Liver (tissue), 9 donors: ENCODE results near the gene PNPLA3. TPM values are rescaled to one million over a fixed set of nuclear protein-coding genes. Genes with fewer than 3 reads are reported as not detected.

ENCODE experiments used
- DNase-seq: peaks from one replicate; pipeline ENCODE4 v3.0.0-alpha.2; 2017; ENCODE audit warnings: low spot score
- H3K27ac ChIP-seq, 2 donors: one replicate each; pipeline ENCODE4 v1.7.0; 2013; ENCODE audit warnings: inconsistent platforms in 2 of 2, low read length in 2 of 2, control low read depth in 1 of 2, low read depth in 1 of 2, mild to moderate bottlenecking in 1 of 2
- H3K27me3 ChIP-seq, 4 donors: one replicate each; pipeline versions ENCODE4 v1.6.1 to v1.7.0; 2013; ENCODE audit warnings: low read length in 3 of 4, inconsistent platforms in 1 of 4, mild to moderate bottlenecking in 1 of 4, moderate library complexity in 1 of 4; ENCODE audit not compliant: control insufficient read depth in 4 of 4, insufficient read depth in 4 of 4
- H3K36me3 ChIP-seq, 4 donors: one replicate each; pipeline versions ENCODE4 v1.6.1 to v1.7.0; 2013; ENCODE audit warnings: low read length in 3 of 4, mild to moderate bottlenecking in 3 of 4, low read depth in 1 of 4, moderate library complexity in 1 of 4; ENCODE audit not compliant: control insufficient read depth in 4 of 4, insufficient read depth in 3 of 4
- H3K4me1 ChIP-seq, 4 donors: one replicate each; pipeline versions ENCODE4 v1.6.1 to v1.7.0; 2013; ENCODE audit warnings: low read length in 3 of 4, mild to moderate bottlenecking in 3 of 4, moderate library complexity in 1 of 4; ENCODE audit not compliant: control insufficient read depth in 4 of 4, insufficient read depth in 4 of 4
- H3K4me3 ChIP-seq, 3 donors: one replicate each; pipeline versions ENCODE4 v1.6.1 to v1.7.0; 2013; ENCODE audit warnings: low read length in 3 of 3, control low read depth in 1 of 3, low read depth in 1 of 3, mild to moderate bottlenecking in 1 of 3
- H3K9ac ChIP-seq, 2 donors: one replicate each; pipeline ENCODE4 v1.7.0; 2013; ENCODE audit warnings: low read length in 2 of 2, mild to moderate bottlenecking in 2 of 2, moderate library complexity in 2 of 2, control low read depth in 1 of 2, low read depth in 1 of 2
- H3K9me3 ChIP-seq, 4 donors: one replicate each; pipeline versions ENCODE4 v1.6.1 to v1.7.0; 2013; ENCODE audit warnings: low read length in 3 of 4; ENCODE audit not compliant: control insufficient read depth in 4 of 4
- EGR1 ChIP-seq, 2 donors: IDR thresholded peaks; 2 replicates each; pipeline ENCODE4 v1.6.1; 2016 to 2018; ENCODE audit warnings: antibody characterized with exemption in 2 of 2, low read depth in 2 of 2
- FOXA1 ChIP-seq: IDR thresholded peaks from 2 replicates; pipeline ENCODE4 v1.6.1; 2016; ENCODE audit warnings: antibody characterized with exemption
- FOXA2 ChIP-seq: IDR thresholded peaks from 2 replicates; pipeline ENCODE4 v1.6.1; 2016; ENCODE audit warnings: antibody characterized with exemption
- GABPA ChIP-seq, 2 donors: IDR thresholded peaks in 1 of 2; conservative IDR thresholded peaks in 1 of 2; 2 replicates each; pipeline ENCODE4 v1.6.1; 2016; ENCODE audit warnings: antibody characterized with exemption in 2 of 2, mild to moderate bottlenecking in 1 of 2, moderate library complexity in 1 of 2
- HNF4A ChIP-seq, 2 donors: conservative IDR thresholded peaks; 2 replicates each; pipeline ENCODE4 v1.6.1; 2016; ENCODE audit warnings: antibody characterized with exemption in 2 of 2, mild to moderate bottlenecking in 2 of 2
- HNF4G ChIP-seq: IDR thresholded peaks from 2 replicates; pipeline ENCODE4 v1.6.1; 2016; ENCODE audit warnings: antibody characterized with exemption
- JUND ChIP-seq, 2 donors: IDR thresholded peaks; 2 replicates each; pipeline ENCODE4 v1.6.1; 2016; ENCODE audit warnings: antibody characterized with exemption in 2 of 2
- NR2F2 ChIP-seq: IDR thresholded peaks from 2 replicates; pipeline ENCODE4 v1.6.1; 2016; ENCODE audit warnings: antibody characterized with exemption
- RAD21 ChIP-seq, 2 donors: IDR thresholded peaks; 2 replicates each; pipeline ENCODE4 v1.6.1; 2016; ENCODE audit warnings: antibody characterized with exemption in 2 of 2, mild to moderate bottlenecking in 2 of 2
- RXRA ChIP-seq, 2 donors: IDR thresholded peaks; 2 replicates each; pipeline ENCODE4 v1.6.1; 2017 to 2018; ENCODE audit warnings: antibody characterized with exemption in 2 of 2, mild to moderate bottlenecking in 1 of 2
- SP1 ChIP-seq: IDR thresholded peaks from 2 replicates; pipeline ENCODE4 v1.6.1; 2018; ENCODE audit warnings: antibody characterized with exemption, mild to moderate bottlenecking
- YY1 ChIP-seq: IDR thresholded peaks from 2 replicates; pipeline ENCODE4 v1.6.1; 2016; ENCODE audit warnings: antibody characterized with exemption, mild to moderate bottlenecking
- WGBS: extraction: QIAGEN DNeasy Blood & Tissue Kit; methylation state at CpG from one replicate; pipeline ENCODE4 v1.1.7; 2013; 5-methylcytosine and 5-hydroxymethylcytosine counted together
- polyA plus RNA-seq, 2 donors: library from polyadenylated mRNA; stranded (reverse) in 1 of 2; unstranded in 1 of 2; fragments of 200-250 nt in 1 of 2; fragments of >200 nt in 1 of 2; fragmentation: Nextera tagmentation in 1 of 2; extraction: Ambion mirVana in 1 of 2; gene quantifications; one replicate each; pipeline versions ENCODE4 v1.2.1 to v1.2.3, GENCODE V29; 2013 to 2015
- total RNA-seq, 2 donors: library from RNA; depleted of rRNA; stranded (reverse); fragments of >200 nt; gene quantifications; one replicate each; pipeline ENCODE4 v1.2.3, GENCODE V29; 2014
- TF ChIP-seq, protein P1 (sequence below): IDR thresholded peaks from 2 replicates; pipeline ENCODE4 v1.6.1; 2016; ENCODE audit warnings: antibody characterized with exemption
- TF ChIP-seq, protein P2 (sequence below): fragments of 150-350 bp; IDR thresholded peaks from 2 replicates; pipeline ENCODE4 v1.5.1; 2017; ENCODE audit warnings: improper control_type of control experiment, low read depth, low read length; ENCODE audit not compliant: missing input control
- TF ChIP-seq, protein P3 (sequence below): IDR thresholded peaks from 2 replicates; pipeline ENCODE4 v1.6.1; 2016; ENCODE audit warnings: antibody characterized with exemption
- donor health status: healthy.
- donor health status: healthy.
- donor health status: healthy.
- donor health status: healthy.
- donor health status: healthy.

Gene PNPLA3
- total and polyA plus RNA-seq, 4 donors: 15.9 to 59.1 (median 24.8) TPM

DNA sequence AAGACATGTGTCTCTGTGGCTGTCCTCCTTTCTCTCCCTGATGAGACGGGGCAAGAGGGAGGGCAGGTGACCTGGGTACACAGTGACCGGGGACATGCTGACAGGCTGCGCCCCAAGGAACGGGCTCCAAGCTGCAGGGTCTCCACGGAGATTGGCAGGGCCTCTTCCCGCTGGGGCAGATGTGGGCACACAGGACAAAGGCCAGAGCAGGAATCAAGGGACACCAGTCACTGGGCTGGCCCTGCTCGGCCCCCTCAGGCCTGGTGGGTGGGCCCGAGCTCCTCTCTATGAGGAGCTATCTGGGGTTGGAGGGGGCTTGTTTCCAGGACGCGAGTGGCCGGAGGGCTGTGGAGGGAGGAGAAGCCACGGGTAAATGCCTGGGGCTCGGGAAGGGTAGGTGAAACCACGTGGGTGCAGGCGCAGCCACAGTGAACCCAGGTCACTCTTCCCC lies 43.0 kb upstream of the PNPLA3 start:
- Histone ChIP-seq H3K9ac (no peak overlapping the region), H3K9me3 (no peaks in the 10 kb centered on the region), H3K4me3 (no peak overlapping the region), H3K36me3 (no peaks in the 10 kb centered on the region), H3K27ac (no peak overlapping the region), H3K4me1 (peaks cover 0 to 6% (median 2%) of the 10 kb centered on the region in 4 donors), H3K27me3 (peaks cover 0 to 5% (median 0%) of the 10 kb centered on the region in 4 donors)
- WGBS: 90% methylated on average over 15 of the region's 15 CpGs
- TF ChIP-seq, protein P1, sequence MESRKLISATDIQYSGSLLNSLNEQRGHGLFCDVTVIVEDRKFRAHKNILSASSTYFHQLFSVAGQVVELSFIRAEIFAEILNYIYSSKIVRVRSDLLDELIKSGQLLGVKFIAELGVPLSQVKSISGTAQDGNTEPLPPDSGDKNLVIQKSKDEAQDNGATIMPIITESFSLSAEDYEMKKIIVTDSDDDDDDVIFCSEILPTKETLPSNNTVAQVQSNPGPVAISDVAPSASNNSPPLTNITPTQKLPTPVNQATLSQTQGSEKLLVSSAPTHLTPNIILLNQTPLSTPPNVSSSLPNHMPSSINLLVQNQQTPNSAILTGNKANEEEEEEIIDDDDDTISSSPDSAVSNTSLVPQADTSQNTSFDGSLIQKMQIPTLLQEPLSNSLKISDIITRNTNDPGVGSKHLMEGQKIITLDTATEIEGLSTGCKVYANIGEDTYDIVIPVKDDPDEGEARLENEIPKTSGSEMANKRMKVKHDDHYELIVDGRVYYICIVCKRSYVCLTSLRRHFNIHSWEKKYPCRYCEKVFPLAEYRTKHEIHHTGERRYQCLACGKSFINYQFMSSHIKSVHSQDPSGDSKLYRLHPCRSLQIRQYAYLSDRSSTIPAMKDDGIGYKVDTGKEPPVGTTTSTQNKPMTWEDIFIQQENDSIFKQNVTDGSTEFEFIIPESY: no peak
- no peak for TF ChIP-seq SP1
- TF ChIP-seq GABPA (IDR thresholded peaks at IDR 0.05 in 1 of 2, conservative IDR thresholded peaks at IDR 0.05 in 1 of 2): no peak
- no peak for TF ChIP-seq NR2F2
- TF ChIP-seq, protein P2, sequence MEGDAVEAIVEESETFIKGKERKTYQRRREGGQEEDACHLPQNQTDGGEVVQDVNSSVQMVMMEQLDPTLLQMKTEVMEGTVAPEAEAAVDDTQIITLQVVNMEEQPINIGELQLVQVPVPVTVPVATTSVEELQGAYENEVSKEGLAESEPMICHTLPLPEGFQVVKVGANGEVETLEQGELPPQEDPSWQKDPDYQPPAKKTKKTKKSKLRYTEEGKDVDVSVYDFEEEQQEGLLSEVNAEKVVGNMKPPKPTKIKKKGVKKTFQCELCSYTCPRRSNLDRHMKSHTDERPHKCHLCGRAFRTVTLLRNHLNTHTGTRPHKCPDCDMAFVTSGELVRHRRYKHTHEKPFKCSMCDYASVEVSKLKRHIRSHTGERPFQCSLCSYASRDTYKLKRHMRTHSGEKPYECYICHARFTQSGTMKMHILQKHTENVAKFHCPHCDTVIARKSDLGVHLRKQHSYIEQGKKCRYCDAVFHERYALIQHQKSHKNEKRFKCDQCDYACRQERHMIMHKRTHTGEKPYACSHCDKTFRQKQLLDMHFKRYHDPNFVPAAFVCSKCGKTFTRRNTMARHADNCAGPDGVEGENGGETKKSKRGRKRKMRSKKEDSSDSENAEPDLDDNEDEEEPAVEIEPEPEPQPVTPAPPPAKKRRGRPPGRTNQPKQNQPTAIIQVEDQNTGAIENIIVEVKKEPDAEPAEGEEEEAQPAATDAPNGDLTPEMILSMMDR: no peak
- no peak for TF ChIP-seq HNF4A (conservative IDR thresholded peaks at IDR 0.05)
- TF ChIP-seq EGR1 (IDR thresholded peaks at IDR 0.05; ENCODE audit: low read depth in 2 of 2): no peak
- TF ChIP-seq, protein P3, sequence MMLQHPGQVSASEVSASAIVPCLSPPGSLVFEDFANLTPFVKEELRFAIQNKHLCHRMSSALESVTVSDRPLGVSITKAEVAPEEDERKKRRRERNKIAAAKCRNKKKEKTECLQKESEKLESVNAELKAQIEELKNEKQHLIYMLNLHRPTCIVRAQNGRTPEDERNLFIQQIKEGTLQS: no peak
- no peak for TF ChIP-seq HNF4G
- no peak for TF ChIP-seq JUND (IDR thresholded peaks at IDR 0.05)
- DNase-seq: no peak

DNA sequence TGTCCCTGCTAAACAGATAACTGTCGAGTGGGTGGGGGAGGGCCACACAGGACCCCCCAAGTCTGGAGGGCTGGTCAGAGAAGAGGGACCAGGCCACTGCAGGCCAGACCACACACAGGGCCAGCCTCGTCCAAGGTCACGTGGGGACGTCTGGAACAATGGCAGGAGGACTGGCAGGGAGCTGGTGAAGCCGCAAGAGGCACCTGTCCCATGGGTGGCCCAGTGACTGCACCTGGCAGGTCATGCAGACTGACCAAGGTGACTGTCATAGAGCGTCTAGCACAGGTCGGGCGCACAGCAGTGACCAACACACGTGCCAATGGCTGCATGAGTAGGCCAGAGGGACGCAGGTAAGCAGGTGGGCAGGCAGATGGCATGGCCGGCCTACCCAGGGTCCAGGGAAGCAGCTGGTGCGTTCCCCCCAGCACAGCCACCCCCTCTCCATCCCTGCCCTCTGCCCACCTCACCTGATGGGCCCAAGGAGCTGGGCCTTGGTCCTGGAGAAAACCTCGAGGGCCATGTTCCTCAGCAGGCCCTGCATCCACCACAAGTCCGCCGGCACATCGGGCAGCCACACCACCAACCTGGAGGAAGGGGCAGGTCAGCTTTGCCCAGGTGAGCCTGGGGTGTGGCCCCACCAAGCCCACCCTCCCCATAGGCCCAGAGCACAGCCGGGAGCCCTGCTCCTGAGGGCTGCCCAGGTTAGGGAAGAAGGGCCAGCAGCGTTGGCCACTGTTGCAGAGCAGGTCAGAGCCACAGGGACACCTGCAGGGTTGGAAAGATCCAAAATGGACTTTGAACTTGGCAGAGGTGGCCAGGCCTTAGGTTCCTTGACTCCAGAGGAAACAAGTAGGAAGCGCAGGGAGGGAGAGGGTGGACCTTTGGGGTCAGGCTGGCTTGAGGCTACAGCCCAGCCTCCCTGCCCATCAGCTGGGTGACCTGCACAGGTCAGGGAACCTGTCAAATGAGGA lies 42.2 kb upstream of the PNPLA3 start:
- no peak overlapping the region for H3K9ac ChIP-seq
- H3K36me3 ChIP-seq: no peaks in the 10 kb centered on the region
- TF ChIP-seq RAD21 (IDR thresholded peaks at IDR 0.05) (no peak), HNF4A (conservative IDR thresholded peaks at IDR 0.05) (peak; percentile 46 to 47), NR2F2 (no peak), YY1 (no peak), EGR1 (IDR thresholded peaks at IDR 0.05; ENCODE audit: low read depth in 2 of 2) (no peak), RXRA (IDR thresholded peaks at IDR 0.05) (peak in 1 of 2 donors; percentile 43), JUND (IDR thresholded peaks at IDR 0.05) (no peak), FOXA1 (no peak), FOXA2 (no peak)
- TF ChIP-seq, protein P2: no peak
- TF ChIP-seq, protein P3: no peak
- H3K9me3 ChIP-seq: no peaks in the 10 kb centered on the region
- no peak for DNase-seq
- peaks cover 0 to 5% (median 0%) of the 10 kb centered on the region in 4 donors for H3K27me3 ChIP-seq
- no peak overlapping the region for H3K4me3 ChIP-seq
- peaks cover 0 to 6% (median 2%) of the 10 kb centered on the region in 4 donors for H3K4me1 ChIP-seq
- WGBS: 83% methylated on average over 19 of the region's 19 CpGs
- H3K27ac ChIP-seq: no peak overlapping the region
